Panc1 (cell line): ENCODE data around the gene CAPZA2. TPM values are rescaled to one million over a fixed set of nuclear protein-coding genes. Genes with fewer than 3 reads are reported as not detected.

Experiments
- ATAC-seq: fragments of 200-7000 bp; cut with Tn5 transposase; 2 replicates; pipeline ENCODE4 v1.9.1; 2020; ENCODE audit warnings: mild to moderate bottlenecking, moderate library complexity
- BruUV-seq: library from RNA; stranded (reverse); fragments of 400-500 nt; replicated peaks from 2 replicates; lab custom pipeline; 2021; lab: Mats Ljungman, UMichigan
- CTCF ChIA-PET: fragments of 300-600 bp; sonication (Branson Sonifier 250); formaldehyde crosslinking; loops from one replicate; lab custom pipeline; 2022; ENCODE audit warnings: antibody characterized with exemption; lab: Charles Lee
- POLR2A ChIA-PET: fragments of 300-600 bp; sonication (Branson Sonifier 250); formaldehyde crosslinking; loops from one replicate; lab custom pipeline; 2022; ENCODE audit warnings: antibody characterized with exemption; lab: Charles Lee
- DNase-seq: peaks from one replicate; pipeline ENCODE4 v3.0.0-alpha.2; 2010; ENCODE audit warnings: low read depth, low spot score
- H3K27ac ChIP-seq: 2 replicates; pipeline ENCODE4 v1.5.1; 2011; ENCODE audit warnings: mild to moderate bottlenecking, low read length, inconsistent platforms
- H3K27me3 ChIP-seq: fragments of 200-500 bp; sonication (Bioruptor generic); 2 replicates; pipeline ENCODE4 v1.6.0; 2014; ENCODE audit warnings: low read length, inconsistent platforms; ENCODE audit not compliant: control insufficient read depth, insufficient read depth
- H3K36me3 ChIP-seq: fragments of 200-500 bp; sonication (Bioruptor generic); 2 replicates; pipeline ENCODE4 v1.5.1; 2014; ENCODE audit warnings: inconsistent platforms, mild to moderate bottlenecking, low read length, moderate library complexity; ENCODE audit not compliant: control insufficient read depth, insufficient read depth
- H3K4me1 ChIP-seq: 2 replicates; pipeline ENCODE4 v1.5.1; 2011; ENCODE audit warnings: inconsistent platforms, mild to moderate bottlenecking, low read length, moderate library complexity; ENCODE audit not compliant: control insufficient read depth, insufficient read depth
- H3K4me3 ChIP-seq, 2 experiments: 2 replicates each; pipeline ENCODE4 v1.5.1; 2011 to 2012; ENCODE audit warnings: low read depth in 2 of 2, low read length in 2 of 2, mild to moderate bottlenecking in 2 of 2, inconsistent platforms in 1 of 2, moderate library complexity in 1 of 2
- H3K9me3 ChIP-seq: fragments of 200-500 bp; sonication (Bioruptor generic); 2 replicates; pipeline ENCODE4 v1.5.1; 2014; ENCODE audit warnings: low read depth, mild to moderate bottlenecking, inconsistent platforms, low read length, moderate library complexity; ENCODE audit not compliant: control insufficient read depth, insufficient read depth
- POLR2AphosphoS5 ChIP-seq: IDR thresholded peaks from 2 replicates; pipeline ENCODE4 v1.6.1; 2012; ENCODE audit warnings: mild to moderate bottlenecking, low read depth, low read length, moderate library complexity
- SIN3A ChIP-seq: IDR thresholded peaks from 2 replicates; pipeline ENCODE4 v1.6.1; 2012; ENCODE audit warnings: low read depth, mild to moderate bottlenecking, low read length, moderate library complexity, borderline replicate concordance; ENCODE audit not compliant: insufficient read depth
- TCF7L2 ChIP-seq: IDR thresholded peaks from 2 replicates; pipeline ENCODE4 v1.6.1; 2011; ENCODE audit warnings: mild to moderate bottlenecking, low read depth, low read length, inconsistent platforms
- in situ Hi-C: cut with HindIII; loops from 2 replicates; pipeline ENCODE4 v1.10.0; 2016; ENCODE audit warnings: low sequenced_read_pairs, low pct_unique_long_range_greater_than_20kb
- intact Hi-C: fragments of 100-400 bp; cut with micrococcal nuclease; formaldehyde crosslinking; loops from one replicate; pipeline ENCODE4 v1.10.0; 2022; ENCODE audit not compliant: unreplicated experiment
- total RNA-seq: library from RNA; stranded (reverse); gene quantifications from one replicate; pipeline ENCODE4 v1.2.1, GENCODE V29; 2021; ENCODE audit not compliant: unreplicated experiment
- TF ChIP-seq, protein P1 (sequence below), 2 experiments: IDR thresholded peaks; 2 replicates each; pipeline ENCODE4 v1.6.1; 2011 to 2012; ENCODE audit warnings: low read depth in 2 of 2, control low read depth in 1 of 2, low read length in 1 of 2, mild to moderate bottlenecking in 1 of 2, moderate library complexity in 1 of 2; ENCODE audit not compliant: insufficient read depth in 1 of 2
- TF ChIP-seq, protein P2 (sequence below): fragments of 450-650 bp; IDR thresholded peaks from 2 replicates; pipeline ENCODE4 v1.5.1; 2017; ENCODE audit warnings: mild to moderate bottlenecking

Gene CAPZA2
- total RNA-seq, 1 experiment from 2014 or later: 195 TPM

DNA sequence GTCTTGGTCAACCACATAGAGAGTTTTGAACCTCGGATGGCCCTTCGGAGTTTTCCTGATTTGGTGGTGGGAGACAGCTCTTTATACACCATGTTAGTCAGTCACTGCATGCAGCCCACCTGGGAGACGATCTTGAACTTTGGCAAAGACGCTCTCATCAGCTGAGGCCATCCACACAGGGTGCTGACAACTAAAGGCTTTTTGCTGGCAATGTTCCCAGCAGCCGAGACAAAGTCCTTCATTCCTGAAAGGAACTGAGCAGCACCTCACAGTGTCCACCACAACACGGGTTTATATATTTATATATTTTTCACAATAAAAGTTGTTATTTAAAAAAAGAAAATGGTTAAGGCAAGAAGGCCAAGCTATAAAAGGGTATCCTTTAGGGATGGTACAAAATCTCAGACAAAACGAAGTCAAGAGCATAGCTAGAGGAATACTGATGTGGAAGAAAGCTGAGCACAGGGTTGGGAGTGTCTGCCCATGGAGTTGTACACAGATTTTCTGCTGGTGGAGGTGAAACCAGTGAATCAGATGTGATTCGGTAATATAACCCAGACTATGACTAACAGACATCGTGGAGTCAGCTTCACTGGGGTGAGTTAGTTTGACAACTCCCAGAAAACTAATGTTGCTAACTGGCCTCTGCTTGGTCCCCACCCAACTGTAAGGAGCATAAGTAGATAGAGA lies 27.4 kb upstream of the CAPZA2 start:
- H3K4me1 ChIP-seq: no peaks in the 10 kb centered on the region
- in situ Hi-C loops: no loop called here
- CTCF ChIA-PET: no interaction called here
- no peaks in the 10 kb centered on the region for H3K9me3 ChIP-seq
- no peak overlapping the region for H3K27ac ChIP-seq
- intact Hi-C loops: no loop called here
- no peak overlapping the region for H3K4me3 ChIP-seq
- no peak for ATAC-seq
- no peak for DNase-seq
- H3K36me3 ChIP-seq: no peaks in the 10 kb centered on the region
- POLR2A ChIA-PET: no interaction called here
- TF ChIP-seq POLR2AphosphoS5: no peak
- no peak for TF ChIP-seq TCF7L2
- TF ChIP-seq SIN3A: no peak
- TF ChIP-seq, protein P1, sequence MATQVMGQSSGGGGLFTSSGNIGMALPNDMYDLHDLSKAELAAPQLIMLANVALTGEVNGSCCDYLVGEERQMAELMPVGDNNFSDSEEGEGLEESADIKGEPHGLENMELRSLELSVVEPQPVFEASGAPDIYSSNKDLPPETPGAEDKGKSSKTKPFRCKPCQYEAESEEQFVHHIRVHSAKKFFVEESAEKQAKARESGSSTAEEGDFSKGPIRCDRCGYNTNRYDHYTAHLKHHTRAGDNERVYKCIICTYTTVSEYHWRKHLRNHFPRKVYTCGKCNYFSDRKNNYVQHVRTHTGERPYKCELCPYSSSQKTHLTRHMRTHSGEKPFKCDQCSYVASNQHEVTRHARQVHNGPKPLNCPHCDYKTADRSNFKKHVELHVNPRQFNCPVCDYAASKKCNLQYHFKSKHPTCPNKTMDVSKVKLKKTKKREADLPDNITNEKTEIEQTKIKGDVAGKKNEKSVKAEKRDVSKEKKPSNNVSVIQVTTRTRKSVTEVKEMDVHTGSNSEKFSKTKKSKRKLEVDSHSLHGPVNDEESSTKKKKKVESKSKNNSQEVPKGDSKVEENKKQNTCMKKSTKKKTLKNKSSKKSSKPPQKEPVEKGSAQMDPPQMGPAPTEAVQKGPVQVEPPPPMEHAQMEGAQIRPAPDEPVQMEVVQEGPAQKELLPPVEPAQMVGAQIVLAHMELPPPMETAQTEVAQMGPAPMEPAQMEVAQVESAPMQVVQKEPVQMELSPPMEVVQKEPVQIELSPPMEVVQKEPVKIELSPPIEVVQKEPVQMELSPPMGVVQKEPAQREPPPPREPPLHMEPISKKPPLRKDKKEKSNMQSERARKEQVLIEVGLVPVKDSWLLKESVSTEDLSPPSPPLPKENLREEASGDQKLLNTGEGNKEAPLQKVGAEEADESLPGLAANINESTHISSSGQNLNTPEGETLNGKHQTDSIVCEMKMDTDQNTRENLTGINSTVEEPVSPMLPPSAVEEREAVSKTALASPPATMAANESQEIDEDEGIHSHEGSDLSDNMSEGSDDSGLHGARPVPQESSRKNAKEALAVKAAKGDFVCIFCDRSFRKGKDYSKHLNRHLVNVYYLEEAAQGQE (IDR thresholded peaks at IDR 0.05; ENCODE audit: insufficient read depth in 1 of 2, low read depth in 2 of 2, low read length in 1 of 2): no peak
- TF ChIP-seq, protein P2, sequence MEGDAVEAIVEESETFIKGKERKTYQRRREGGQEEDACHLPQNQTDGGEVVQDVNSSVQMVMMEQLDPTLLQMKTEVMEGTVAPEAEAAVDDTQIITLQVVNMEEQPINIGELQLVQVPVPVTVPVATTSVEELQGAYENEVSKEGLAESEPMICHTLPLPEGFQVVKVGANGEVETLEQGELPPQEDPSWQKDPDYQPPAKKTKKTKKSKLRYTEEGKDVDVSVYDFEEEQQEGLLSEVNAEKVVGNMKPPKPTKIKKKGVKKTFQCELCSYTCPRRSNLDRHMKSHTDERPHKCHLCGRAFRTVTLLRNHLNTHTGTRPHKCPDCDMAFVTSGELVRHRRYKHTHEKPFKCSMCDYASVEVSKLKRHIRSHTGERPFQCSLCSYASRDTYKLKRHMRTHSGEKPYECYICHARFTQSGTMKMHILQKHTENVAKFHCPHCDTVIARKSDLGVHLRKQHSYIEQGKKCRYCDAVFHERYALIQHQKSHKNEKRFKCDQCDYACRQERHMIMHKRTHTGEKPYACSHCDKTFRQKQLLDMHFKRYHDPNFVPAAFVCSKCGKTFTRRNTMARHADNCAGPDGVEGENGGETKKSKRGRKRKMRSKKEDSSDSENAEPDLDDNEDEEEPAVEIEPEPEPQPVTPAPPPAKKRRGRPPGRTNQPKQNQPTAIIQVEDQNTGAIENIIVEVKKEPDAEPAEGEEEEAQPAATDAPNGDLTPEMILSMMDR: no peak
- no peaks in the 10 kb centered on the region for H3K27me3 ChIP-seq
- no TSS peak for BruUV-seq

DNA sequence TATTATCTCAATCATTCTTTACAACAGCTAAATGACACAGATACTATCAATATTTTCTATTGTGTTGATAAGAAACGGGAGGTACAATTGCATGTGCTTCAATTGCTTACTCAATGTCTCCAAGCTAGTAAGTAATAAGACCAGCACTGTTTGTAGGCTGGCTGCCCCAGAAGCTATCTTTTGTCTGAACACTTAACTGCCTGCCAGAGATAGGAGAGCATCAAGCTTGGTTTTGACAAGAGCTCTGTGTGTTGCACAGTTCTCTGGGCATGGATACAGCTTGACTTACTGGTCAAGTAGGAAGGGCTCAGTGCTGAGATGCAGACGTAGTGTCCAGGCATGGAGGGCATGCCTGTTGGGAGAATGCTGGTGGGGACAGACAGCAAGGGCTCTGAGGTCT lies 26.3 kb upstream of the CAPZA2 start:
- DNase-seq (no peak), ATAC-seq (no peak)
- H3K27me3 ChIP-seq: no peaks in the 10 kb centered on the region; the same call in 1 of the 2 replicates
- no peak overlapping the region for H3K4me3 ChIP-seq
- POLR2A ChIA-PET: no interaction called here
- CTCF ChIA-PET: no interaction called here
- intact Hi-C loops (no loop called here), in situ Hi-C loops (no loop called here)
- H3K36me3 ChIP-seq: no peaks in the 10 kb centered on the region
- no peaks in the 10 kb centered on the region for H3K4me1 ChIP-seq
- H3K27ac ChIP-seq: no peak overlapping the region
- no TSS peak for BruUV-seq
- TF ChIP-seq, protein P2: no peak
- TF ChIP-seq, protein P1 (IDR thresholded peaks at IDR 0.05; ENCODE audit: insufficient read depth in 1 of 2, low read depth in 2 of 2, low read length in 1 of 2): no peak
- TF ChIP-seq SIN3A (no peak), TCF7L2 (no peak), POLR2AphosphoS5 (no peak)
- H3K9me3 ChIP-seq: no peaks in the 10 kb centered on the region
